ENCODE data around the gene DHH. TPM values are rescaled to one million over a fixed set of nuclear protein-coding genes. Genes with fewer than 3 reads are reported as not detected.
A peak's percentile ranks its signal among the peaks of the same experiment; 100 is the strongest.

The DHH gene
- total and polyA plus RNA-seq, 9 of the 15 experiments (the other 6 are each of a cell fraction or from before 2014, with no cell fraction given): 0.07 to 2.6 (median 0.54) TPM

- TF ChIP-seq ZNF449 (CRISPR knock-in tag; IDR thresholded peaks at IDR 0.05) (no peak), ZNF717 (CRISPR knock-in tag; IDR thresholded peaks at IDR 0.05) (no peak), FOXM1 (IDR thresholded peaks at IDR 0.05; ENCODE audit: low read depth) (no peak), FOXM1 (CRISPR knock-in tag; IDR thresholded peaks at IDR 0.05; ENCODE audit: low read depth) (no peak), ZNF121 (CRISPR knock-in tag; conservative IDR thresholded peaks at IDR 0.05) (no peak), ZNF512 (tag; IDR thresholded peaks at IDR 0.05) (no peak), TFAP4 (CRISPR knock-in tag; IDR thresholded peaks at IDR 0.05; ENCODE audit: borderline replicate concordance) (peak; percentile 28; the same call in 1 of the 2 replicates), MAX (CRISPR knock-in tag; IDR thresholded peaks at IDR 0.05) (no peak), BRD4 (IDR thresholded peaks at IDR 0.05) (no peak), RBFOX2 (IDR thresholded peaks at IDR 0.05; ENCODE audit: low read depth, low read length) (no peak), TRIM24 (IDR thresholded peaks at IDR 0.05) (peak in 1 of 2 experiments; percentile 47; a peak in 2 of 4 replicates), CSDE1 (IDR thresholded peaks at IDR 0.05) (no peak), MIER1 (IDR thresholded peaks at IDR 0.05; ENCODE audit: low read depth) (no peak), GTF2E2 (tag; IDR thresholded peaks at IDR 0.05) (no peak), LARP7 (IDR thresholded peaks at IDR 0.05) (no peak), RFX1 (IDR thresholded peaks at IDR 0.05) (peak; percentile 61), ZNF253 (CRISPR knock-in tag; conservative IDR thresholded peaks at IDR 0.05) (no peak), TRIM28 (IDR thresholded peaks at IDR 0.05) (no peak; the same call in 1 of the 2 replicates), TCF3 (CRISPR knock-in tag; IDR thresholded peaks at IDR 0.05) (no peak), ZKSCAN3 (CRISPR knock-in tag; IDR thresholded peaks at IDR 0.05) (no peak), ZFP36 (IDR thresholded peaks at IDR 0.05; ENCODE audit: low read depth, low read length, partially characterized antibody) (peak; percentile 95), ZKSCAN8 (CRISPR knock-in tag; IDR thresholded peaks at IDR 0.05) (no peak), ARNT (IDR thresholded peaks at IDR 0.05) (no peak; a peak in 1 of 4 replicates), MYNN (IDR thresholded peaks at IDR 0.05) (no peak), MYNN (CRISPR knock-in tag; IDR thresholded peaks at IDR 0.05) (no peak), HBP1 (CRISPR knock-in tag; IDR thresholded peaks at IDR 0.05) (no peak)
Measured at GRCh38 chr12:49055978-49056754, 38.4 kb downstream of the DHH start (continued).
